ENCODE results near the gene FHIT.
"Not testable (repeated sequence)": the region's sequence is repeated elsewhere in the genome, so short reads cannot be mapped to it uniquely, and the experiment has no call there.

The FHIT gene

GRCh38 chr3:61057464-61057863, 193.8 kb downstream of the FHIT start:
- DNase-seq (ENCODE audit: low spot score), result peak; percentile 2

GRCh38 chr3:61055447-61055846, 195.8 kb downstream of the FHIT start:
- no peak for DNase-seq (ENCODE audit: low spot score)

- peak; percentile 6 for DNase-seq (ENCODE audit: low spot score)
Measured at GRCh38 chr3:61053781-61054496, 197.3 kb downstream of the FHIT start.

- DNase-seq (ENCODE audit: low spot score), result peak; percentile 30
Measured at GRCh38 chr3:61052851-61053250, 198.4 kb downstream of the FHIT start.

- DNase-seq (ENCODE audit: low spot score), result no peak
Measured at GRCh38 chr3:61051666-61052065, 199.6 kb downstream of the FHIT start.

- not testable (repeated sequence) for DNase-seq (ENCODE audit: low spot score)
Measured at GRCh38 chr3:61045169-61045568, 206.1 kb downstream of the FHIT start.

- no peak for DNase-seq (ENCODE audit: low spot score)
Measured at GRCh38 chr3:61043156-61043555, 208.1 kb downstream of the FHIT start.

- DNase-seq (ENCODE audit: low spot score), result no peak
Measured at GRCh38 chr3:61040618-61041017, 210.6 kb downstream of the FHIT start.

GRCh38 chr3:61035573-61035972, 215.7 kb downstream of the FHIT start:
- no peak for DNase-seq (ENCODE audit: low spot score)

- DNase-seq (ENCODE audit: low spot score), result no peak
Measured at GRCh38 chr3:61032991-61033390, 218.3 kb downstream of the FHIT start.

GRCh38 chr3:61031503-61031902, 219.7 kb downstream of the FHIT start:
- no peak for DNase-seq (ENCODE audit: low spot score)

- DNase-seq (ENCODE audit: low spot score), result peak; percentile 42
Measured at GRCh38 chr3:61030469-61031035, 220.7 kb downstream of the FHIT start.

GRCh38 chr3:61029194-61029593, 222.1 kb downstream of the FHIT start:
- no peak for DNase-seq (ENCODE audit: low spot score)

- DNase-seq (ENCODE audit: low spot score), result no peak
Measured at GRCh38 chr3:61018807-61019206, 232.4 kb downstream of the FHIT start.

- not testable (repeated sequence) for DNase-seq (ENCODE audit: low spot score)
Measured at GRCh38 chr3:61017028-61017427, 234.2 kb downstream of the FHIT start.

GRCh38 chr3:61015859-61016258, 235.4 kb downstream of the FHIT start:
- DNase-seq (ENCODE audit: low spot score), result no peak

- no peak for DNase-seq (ENCODE audit: low spot score)
Measured at GRCh38 chr3:61015408-61015807, 235.8 kb downstream of the FHIT start.

- DNase-seq (ENCODE audit: low spot score), result no peak
Measured at GRCh38 chr3:61008998-61009380, 242.3 kb downstream of the FHIT start.

GRCh38 chr3:61008153-61008997, 242.9 kb downstream of the FHIT start:
- DNase-seq (ENCODE audit: low spot score), result no peak

GRCh38 chr3:61005591-61005990, 245.7 kb downstream of the FHIT start:
- DNase-seq (ENCODE audit: low spot score), result no peak

GRCh38 chr3:60998858-60999257, 252.4 kb downstream of the FHIT start:
- DNase-seq (ENCODE audit: low spot score), result no peak

- no peak for DNase-seq (ENCODE audit: low spot score)
Measured at GRCh38 chr3:60992395-60992794, 258.9 kb downstream of the FHIT start.

GRCh38 chr3:60990442-60990730, 260.9 kb downstream of the FHIT start:
- no peak for DNase-seq (ENCODE audit: low spot score)
